Measurements from ENCODE around the gene P2RY14. TPM values are rescaled to one million over a fixed set of nuclear protein-coding genes. Genes with fewer than 3 reads are reported as not detected.

Gene P2RY14
- total and polyA plus RNA-seq, 12 donors: 0.72 to 5.3 (median 2.7) TPM

- no peak for ATAC-seq
- no peak overlapping the region for H3K4me3 ChIP-seq
- H3K27me3 ChIP-seq: no peaks in the 10 kb centered on the region
- TF ChIP-seq, protein P1, sequence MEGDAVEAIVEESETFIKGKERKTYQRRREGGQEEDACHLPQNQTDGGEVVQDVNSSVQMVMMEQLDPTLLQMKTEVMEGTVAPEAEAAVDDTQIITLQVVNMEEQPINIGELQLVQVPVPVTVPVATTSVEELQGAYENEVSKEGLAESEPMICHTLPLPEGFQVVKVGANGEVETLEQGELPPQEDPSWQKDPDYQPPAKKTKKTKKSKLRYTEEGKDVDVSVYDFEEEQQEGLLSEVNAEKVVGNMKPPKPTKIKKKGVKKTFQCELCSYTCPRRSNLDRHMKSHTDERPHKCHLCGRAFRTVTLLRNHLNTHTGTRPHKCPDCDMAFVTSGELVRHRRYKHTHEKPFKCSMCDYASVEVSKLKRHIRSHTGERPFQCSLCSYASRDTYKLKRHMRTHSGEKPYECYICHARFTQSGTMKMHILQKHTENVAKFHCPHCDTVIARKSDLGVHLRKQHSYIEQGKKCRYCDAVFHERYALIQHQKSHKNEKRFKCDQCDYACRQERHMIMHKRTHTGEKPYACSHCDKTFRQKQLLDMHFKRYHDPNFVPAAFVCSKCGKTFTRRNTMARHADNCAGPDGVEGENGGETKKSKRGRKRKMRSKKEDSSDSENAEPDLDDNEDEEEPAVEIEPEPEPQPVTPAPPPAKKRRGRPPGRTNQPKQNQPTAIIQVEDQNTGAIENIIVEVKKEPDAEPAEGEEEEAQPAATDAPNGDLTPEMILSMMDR (IDR thresholded peaks at IDR 0.05): no peak
- 76 to 79% methylated on average over 2 of the region's 2 CpGs for WGBS, 2 donors
- no peaks in the 10 kb centered on the region for H3K36me3 ChIP-seq
- no peak for DNase-seq
- H3K9me3 ChIP-seq: no peaks in the 10 kb centered on the region
- H3K27ac ChIP-seq: no peak overlapping the region
- H3K4me1 ChIP-seq: peaks cover 0 to 13% (median 0%) of the 10 kb centered on the region in 9 donors
- intact Hi-C loops (cut with DNase I): no loop called here
Observed at GRCh38 chr3:151303751-151304150, 25.4 kb upstream of the P2RY14 start.

DNA sequence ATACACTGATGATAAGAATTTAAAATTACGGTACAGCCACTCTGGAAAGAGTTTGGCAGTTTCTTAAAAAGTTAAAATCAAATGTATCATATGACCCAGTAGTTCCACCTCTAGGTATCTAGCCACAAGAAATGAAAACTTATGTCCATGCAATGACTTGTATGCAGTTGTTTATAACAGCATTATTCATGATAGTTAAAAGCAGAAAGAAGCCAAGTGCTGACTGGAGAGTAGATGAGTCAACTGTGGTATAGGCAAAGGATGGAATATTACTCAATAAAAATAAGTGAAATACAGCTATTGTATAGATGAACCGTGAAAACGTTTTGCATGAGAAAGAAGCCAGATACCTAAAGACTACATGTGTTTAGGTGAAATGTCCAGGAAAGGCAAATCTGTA lies 23.4 kb upstream of the P2RY14 start:
- Histone ChIP-seq H3K27ac (no peak overlapping the region), H3K36me3 (no peaks in the 10 kb centered on the region), H3K4me1 (peaks cover 0 to 13% (median 0%) of the 10 kb centered on the region in 9 donors), H3K4me3 (no peak overlapping the region), H3K9me3 (no peaks in the 10 kb centered on the region), H3K27me3 (no peaks in the 10 kb centered on the region)
- ATAC-seq (no peak), DNase-seq (no peak)
- TF ChIP-seq, protein P1 (IDR thresholded peaks at IDR 0.05): no peak
- 86 to 91% methylated on average over 3 of the region's 3 CpGs for WGBS, 2 donors
- intact Hi-C loops (cut with DNase I): no loop called here

- Histone ChIP-seq H3K27me3 (no peaks in the 10 kb centered on the region), H3K27ac (no peak overlapping the region), H3K4me3 (no peak overlapping the region), H3K36me3 (no peaks in the 10 kb centered on the region), H3K4me1 (peaks cover 0 to 11% (median 0%) of the 10 kb centered on the region in 9 donors), H3K9me3 (no peaks in the 10 kb centered on the region)
- no peak for DNase-seq
- WGBS, 2 donors: 72 to 93% methylated on average over 1 of the region's 1 CpG
- no peak for ATAC-seq
- intact Hi-C loops (cut with DNase I): no loop called here
- TF ChIP-seq, protein P1 (IDR thresholded peaks at IDR 0.05): no peak
Observed at GRCh38 chr3:151300539-151300938, 22.2 kb upstream of the P2RY14 start.

DNA sequence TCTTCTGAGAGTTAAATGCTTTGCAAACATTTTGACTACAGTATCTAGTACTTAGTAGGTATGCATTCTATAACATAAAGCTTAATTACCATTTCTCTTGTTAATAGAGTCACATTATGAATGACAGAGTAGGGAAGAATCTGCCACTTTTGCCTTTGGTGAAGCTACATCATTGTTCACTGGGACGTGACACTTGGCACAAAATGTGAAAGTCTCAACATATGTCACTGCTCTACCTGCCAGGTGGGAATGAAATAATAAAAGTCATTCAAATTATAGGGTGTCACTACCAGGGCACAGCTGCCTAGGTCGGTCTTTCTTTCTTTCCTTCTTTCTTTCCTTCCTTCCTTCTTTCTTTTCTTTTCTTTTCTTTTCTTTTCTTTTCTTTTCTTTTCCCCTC lies 20.7 kb upstream of the P2RY14 start:
- Histone ChIP-seq H3K36me3 (no peaks in the 10 kb centered on the region), H3K27me3 (no peaks in the 10 kb centered on the region), H3K9me3 (no peaks in the 10 kb centered on the region), H3K4me3 (no peak overlapping the region), H3K4me1 (peaks cover 0 to 6% (median 0%) of the 10 kb centered on the region in 9 donors), H3K27ac (no peak overlapping the region)
- DNase-seq: no peak
- intact Hi-C loops (cut with DNase I): no loop called here
- TF ChIP-seq, protein P1 (IDR thresholded peaks at IDR 0.05): no peak
- ATAC-seq: no peak
- 87 to 88% methylated on average over 2 of the region's 2 CpGs for WGBS, 2 donors
